Activated gamma-delta T cell treated with anti-CD3 and anti-CD28 coated beads, Interleukin-2, amount 50 U/mL, for 16 hours (primary cell): ENCODE data around the gene TMEM121.
"Not testable (repeated sequence)": the region's sequence is repeated elsewhere in the genome, so short reads cannot be mapped to it uniquely, and the experiment has no call there.

Experiments
- DNase-seq: peaks from one replicate; pipeline ENCODE4 v3.0.0-alpha.2; 2020; ENCODE audit warnings: low read depth

TMEM121 gene

DNA sequence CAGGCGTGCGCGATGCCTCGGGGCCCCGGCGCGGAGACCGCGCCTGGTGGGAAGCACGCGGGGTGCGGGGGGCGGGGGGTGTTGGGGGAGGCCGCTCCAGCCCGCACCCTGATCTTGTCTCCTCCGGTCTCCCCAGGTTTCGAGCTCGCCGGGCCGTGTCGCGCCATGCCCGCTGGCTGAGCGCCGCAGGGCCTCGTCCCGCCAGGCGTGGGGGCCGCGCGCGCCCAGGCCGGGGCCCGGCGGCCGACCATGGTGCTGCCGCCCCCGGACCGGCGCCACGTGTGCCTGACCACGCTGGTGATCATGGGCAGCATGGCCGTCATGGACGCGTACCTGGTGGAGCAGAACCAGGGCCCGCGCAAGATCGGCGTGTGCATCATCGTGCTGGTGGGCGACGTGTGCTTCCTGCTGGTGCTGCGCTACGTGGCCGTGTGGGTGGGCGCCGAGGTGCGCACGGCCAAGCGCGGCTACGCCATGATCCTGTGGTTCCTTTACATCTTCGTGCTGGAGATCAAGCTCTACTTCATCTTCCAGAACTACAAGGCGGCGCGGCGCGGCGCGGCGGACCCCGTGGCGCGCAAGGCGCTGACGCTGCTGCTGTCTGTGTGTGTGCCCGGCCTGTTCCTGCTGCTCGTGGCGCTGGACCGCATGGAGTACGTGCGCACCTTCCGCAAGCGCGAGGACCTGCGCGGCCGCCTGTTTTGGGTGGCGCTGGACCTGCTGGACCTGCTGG, 2.4 kb downstream of the TMEM121 start:
- peak; percentile 49 for DNase-seq

GRCh38 chr14:105529319-105529568, 2.9 kb downstream of the TMEM121 start:
- DNase-seq: no peak

GRCh38 chr14:105529569-105530284, 3.3 kb downstream of the TMEM121 start:
- DNase-seq: no peak

GRCh38 chr14:105530285-105531087, 4.1 kb downstream of the TMEM121 start:
- no peak for DNase-seq

DNA sequence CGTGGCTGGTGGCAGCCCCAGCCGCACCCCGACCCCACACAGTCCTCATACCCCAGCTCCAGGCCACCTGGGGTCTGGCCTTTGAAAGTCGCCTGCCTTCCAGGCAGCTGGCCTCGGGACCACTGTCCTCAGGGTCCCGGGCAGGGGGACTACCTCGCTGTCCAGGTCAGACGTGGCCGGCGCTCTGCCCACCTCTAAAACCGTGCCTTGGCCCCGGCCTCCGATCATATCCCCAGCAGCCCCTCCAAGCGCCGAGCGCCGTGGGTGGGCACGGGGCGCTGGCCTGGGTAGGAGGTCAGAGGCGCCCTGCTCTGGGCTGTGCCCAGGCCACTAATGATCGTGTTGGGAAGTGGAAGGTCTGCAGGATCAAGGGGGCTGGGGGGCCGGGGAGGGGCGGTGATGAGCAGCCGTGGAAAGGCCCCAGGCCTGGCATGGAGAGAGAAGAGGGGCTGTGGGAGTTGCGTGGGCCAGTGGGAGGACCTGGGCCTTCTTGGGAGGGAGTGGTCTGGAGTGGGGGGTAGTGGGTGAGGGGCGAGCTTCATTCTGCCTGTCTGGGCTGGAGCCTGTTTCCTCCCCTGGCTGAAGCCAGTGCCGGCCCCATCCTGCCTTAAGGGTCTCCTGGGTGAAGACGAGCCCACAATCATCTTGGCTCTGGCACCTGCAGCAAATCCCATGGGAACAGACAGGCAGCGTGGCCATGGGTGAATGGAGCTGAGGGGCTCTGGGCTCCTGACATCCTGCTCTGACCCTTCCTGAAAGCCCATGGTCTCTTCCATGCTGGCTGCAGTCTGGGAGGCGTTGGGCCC, 4.9 kb downstream of the TMEM121 start:
- DNase-seq: no peak

DNA sequence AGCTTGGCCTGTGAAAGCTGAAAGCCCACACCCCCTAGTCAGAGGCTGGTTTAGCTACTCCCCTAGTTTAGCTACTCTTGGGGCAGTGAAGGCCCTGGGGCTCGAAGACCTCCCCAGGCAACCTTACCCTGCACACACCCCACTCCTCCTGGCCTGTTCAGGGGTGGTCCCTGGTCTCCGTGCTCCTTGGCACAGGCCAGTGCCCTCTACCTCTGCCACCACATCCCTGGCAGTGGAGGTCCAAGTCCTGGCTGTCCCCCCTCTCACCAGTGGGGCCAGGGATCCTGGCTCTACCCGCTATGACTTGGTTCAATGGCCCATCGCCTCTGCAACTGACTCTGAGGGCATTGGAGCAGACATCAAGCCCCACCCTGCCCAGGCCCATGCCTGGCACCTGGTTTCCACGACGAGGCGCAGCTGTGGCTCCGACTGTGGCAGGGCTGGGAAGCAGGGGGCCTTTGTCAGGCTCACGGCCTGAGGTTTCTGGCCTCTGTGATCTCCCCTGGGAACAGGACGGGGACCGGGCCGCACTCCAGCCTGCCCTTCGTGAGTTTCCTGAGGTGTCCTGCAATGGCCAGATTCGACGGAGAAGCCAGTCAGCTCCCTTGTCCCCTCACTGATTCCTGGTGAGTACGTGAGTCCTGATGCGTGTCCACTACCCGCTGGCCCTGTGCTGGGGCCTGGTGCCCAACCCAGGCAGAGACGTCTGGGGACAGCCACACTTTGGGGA, 5.7 kb downstream of the TMEM121 start:
- no peak for DNase-seq

- DNase-seq: no peak
Observed at GRCh38 chr14:105532735-105533141, 6.4 kb downstream of the TMEM121 start.

GRCh38 chr14:105533391-105533790, 7.0 kb downstream of the TMEM121 start:
- DNase-seq: no peak

DNA sequence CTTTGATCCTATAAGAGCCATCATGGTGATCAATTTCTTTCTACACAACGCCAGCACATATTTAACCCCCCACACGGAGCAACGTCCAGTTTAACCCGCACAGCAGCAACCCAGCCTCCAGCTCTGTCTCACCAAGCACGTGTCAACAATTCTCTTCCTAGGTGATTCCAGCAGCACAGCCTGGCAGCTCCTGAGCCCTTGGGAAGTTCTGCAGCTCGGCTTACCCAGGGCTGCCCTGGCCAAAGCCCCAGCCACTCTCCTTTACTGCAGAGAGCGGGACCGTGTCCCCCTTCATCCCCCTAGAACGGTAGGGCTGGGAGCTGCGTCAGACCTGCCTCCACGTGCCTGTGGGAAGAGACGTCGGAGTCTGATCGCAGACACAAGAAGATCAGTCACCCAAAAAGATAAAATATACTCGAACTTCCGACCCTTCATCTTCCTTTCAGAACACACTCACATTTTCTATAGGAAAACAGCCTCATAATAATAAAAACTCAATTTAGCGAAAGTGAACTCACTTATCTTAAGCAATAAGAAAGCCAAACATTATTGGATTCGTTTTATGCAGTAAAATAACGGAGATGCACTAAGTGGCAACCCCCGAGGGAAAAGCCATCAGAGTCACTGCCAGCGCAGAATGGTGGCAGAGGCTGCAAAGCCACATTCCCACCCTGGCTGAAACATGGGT, 7.6 kb downstream of the TMEM121 start:
- no peak for DNase-seq

GRCh38 chr14:105534586-105534985, 8.2 kb downstream of the TMEM121 start:
- DNase-seq: no peak

GRCh38 chr14:105536051-105536450, 9.7 kb downstream of the TMEM121 start:
- no peak for DNase-seq

GRCh38 chr14:105536691-105537579, 10.6 kb downstream of the TMEM121 start:
- no peak for DNase-seq

GRCh38 chr14:105537580-105538474, 11.4 kb downstream of the TMEM121 start:
- peak; percentile 51 for DNase-seq

GRCh38 chr14:105538481-105539049, 12.2 kb downstream of the TMEM121 start:
- no peak for DNase-seq

DNA sequence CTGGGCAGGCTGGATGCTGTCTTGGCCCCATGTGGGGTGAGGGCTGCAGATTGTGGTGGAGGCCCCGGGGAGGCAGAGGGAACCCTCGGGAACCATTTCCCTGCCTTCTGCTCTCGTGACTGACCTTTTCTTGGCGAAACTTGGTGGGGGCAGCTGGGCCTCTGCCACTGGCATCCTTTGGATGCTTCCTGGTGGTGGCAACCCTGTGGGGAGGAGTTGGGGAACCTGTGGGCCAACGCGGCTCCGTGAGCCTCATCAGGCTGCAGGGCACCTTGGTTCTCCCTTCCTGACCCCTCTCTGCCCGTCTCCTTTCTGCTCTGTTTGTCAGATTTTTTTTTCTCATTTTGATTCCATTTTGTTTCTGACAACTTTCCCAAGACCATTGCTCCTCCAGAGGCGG, 14.4 kb downstream of the TMEM121 start:
- DNase-seq: no peak

- no peak for DNase-seq
Observed at GRCh38 chr14:105541218-105541875, 15.0 kb downstream of the TMEM121 start.

DNA sequence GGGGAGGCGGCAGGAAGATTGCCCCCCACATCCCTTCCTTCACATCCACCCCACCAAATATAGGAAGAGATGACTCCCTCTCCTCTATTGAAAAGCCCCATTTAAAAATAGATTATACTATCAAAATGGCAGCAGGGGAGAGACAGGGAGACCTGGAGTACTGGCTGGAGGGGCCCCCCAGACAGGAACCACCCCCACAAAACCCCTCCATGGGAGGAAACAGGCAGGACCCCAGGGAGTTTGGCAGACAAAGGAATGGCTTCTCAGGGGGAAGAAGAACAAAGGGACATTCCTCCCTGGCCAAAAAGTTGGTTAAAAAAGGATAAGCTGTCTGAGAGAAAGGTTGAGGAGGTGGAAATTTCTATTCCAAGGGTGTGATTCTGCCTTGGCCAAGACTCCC, 19.3 kb downstream of the TMEM121 start:
- not testable (repeated sequence) for DNase-seq

DNA sequence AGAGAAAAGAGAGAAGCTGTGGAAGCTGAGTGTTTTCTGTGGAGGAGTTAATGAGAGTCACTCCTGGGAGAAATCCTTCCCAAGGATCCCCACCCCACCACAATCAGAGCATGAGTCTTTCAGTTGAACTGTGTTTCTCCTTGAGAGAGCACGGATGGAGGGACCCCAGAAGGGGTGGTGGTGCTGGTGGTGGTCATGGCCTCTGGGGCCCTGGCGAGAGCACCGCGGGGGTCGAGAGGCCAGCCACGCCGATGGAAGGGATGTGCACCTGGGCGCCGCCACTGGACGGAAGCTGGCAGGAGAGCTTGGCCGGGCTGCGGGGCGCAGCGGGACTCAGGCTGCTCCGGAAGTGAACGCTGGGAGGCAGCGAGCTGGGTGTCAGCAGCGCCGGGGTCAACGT, 20.0 kb downstream of the TMEM121 start:
- DNase-seq: not testable (repeated sequence)
